ENCODE results near the gene SLC66A2. TPM values are rescaled to one million over a fixed set of nuclear protein-coding genes. Genes with fewer than 3 reads are reported as not detected.

The SLC66A2 gene
- total RNA-seq, 3 donors from 2014 or later (not counting 1 experiment from before 2014, with no cell fraction given), result 51.2 to 62.4 (median 54.1) TPM

GRCh38 chr18:79864006-79864725 lies 87.3 kb downstream of the SLC66A2 start:
- H3K4me1 Mint-ChIP-seq, result no peaks in the 10 kb centered on the region
- DNase-seq (no peak), ATAC-seq (no peak)
- no peaks in the 10 kb centered on the region for H3K36me3 ChIP-seq (ENCODE audit: control insufficient read depth, insufficient read depth, low read length)
- H3K27ac Mint-ChIP-seq, result no peak overlapping the region
- WGBS (ENCODE audit: insufficient coverage), result 85% methylated on average over 74 of the region's 74 CpGs
- no peaks in the 10 kb centered on the region for H3K4me1 ChIP-seq (ENCODE audit: control insufficient read depth, insufficient read depth, low read length)
- TF ChIP-seq CTCF (IDR thresholded peaks at IDR 0.05), result no peak
- H3K27me3 ChIP-seq (ENCODE audit: control insufficient read depth, insufficient read depth, low read length), result no peaks in the 10 kb centered on the region
- H3K36me3 Mint-ChIP-seq, result no peaks in the 10 kb centered on the region
- no peak overlapping the region for H3K4me3 ChIP-seq (ENCODE audit: low read length)
- no peaks in the 10 kb centered on the region for H3K9me3 ChIP-seq (ENCODE audit: control insufficient read depth, insufficient read depth, low read length)
- peaks cover 3 to 7% of the 10 kb centered on the region in 2 donors for H3K9me3 Mint-ChIP-seq
- no peak overlapping the region for H3K27ac ChIP-seq (ENCODE audit: low read length)
- no peak overlapping the region for H3K4me3 Mint-ChIP-seq
- intact Hi-C loops (cut with micrococcal nuclease), result no loop called here
- H3K27me3 Mint-ChIP-seq (ENCODE audit: low read depth in 2 of 2), result peaks cover 3 to 8% of the 10 kb centered on the region in 2 donors

- Histone ChIP-seq H3K27ac (ENCODE audit: low read length) (no peak overlapping the region), H3K4me1 (ENCODE audit: control insufficient read depth, insufficient read depth, low read length) (no peaks in the 10 kb centered on the region), H3K36me3 (ENCODE audit: control insufficient read depth, insufficient read depth, low read length) (no peaks in the 10 kb centered on the region), H3K4me3 (ENCODE audit: low read length) (no peak overlapping the region), H3K27me3 (ENCODE audit: control insufficient read depth, insufficient read depth, low read length) (no peaks in the 10 kb centered on the region), H3K9me3 (ENCODE audit: control insufficient read depth, insufficient read depth, low read length) (no peaks in the 10 kb centered on the region)
- H3K4me3 Mint-ChIP-seq, result no peak overlapping the region
- no peak for DNase-seq
- no peaks in the 10 kb centered on the region for H3K36me3 Mint-ChIP-seq
- WGBS (ENCODE audit: insufficient coverage), result 83% methylated on average over 102 of the region's 102 CpGs
- no peak for ATAC-seq
- H3K4me1 Mint-ChIP-seq, result no peaks in the 10 kb centered on the region
- no peak for TF ChIP-seq CTCF (IDR thresholded peaks at IDR 0.05)
- intact Hi-C loops (cut with micrococcal nuclease), result no loop called here
- peaks cover 3 to 7% of the 10 kb centered on the region in 2 donors for H3K9me3 Mint-ChIP-seq
- peaks cover 3 to 8% of the 10 kb centered on the region in 2 donors for H3K27me3 Mint-ChIP-seq (ENCODE audit: low read depth in 2 of 2)
- no peak overlapping the region for H3K27ac Mint-ChIP-seq
These were observed 88.1 kb downstream of the SLC66A2 start for GRCh38 chr18:79863161-79864005.

GRCh38 chr18:79862562-79862961 lies 88.9 kb downstream of the SLC66A2 start:
- Histone ChIP-seq H3K9me3 (ENCODE audit: control insufficient read depth, insufficient read depth, low read length) (no peaks in the 10 kb centered on the region), H3K27ac (ENCODE audit: low read length) (no peak overlapping the region), H3K4me3 (ENCODE audit: low read length) (no peak overlapping the region), H3K36me3 (ENCODE audit: control insufficient read depth, insufficient read depth, low read length) (no peaks in the 10 kb centered on the region), H3K4me1 (ENCODE audit: control insufficient read depth, insufficient read depth, low read length) (no peaks in the 10 kb centered on the region), H3K27me3 (ENCODE audit: control insufficient read depth, insufficient read depth, low read length) (no peaks in the 10 kb centered on the region)
- no peak overlapping the region for H3K4me3 Mint-ChIP-seq
- no peak for ATAC-seq
- DNase-seq, result no peak
- WGBS (ENCODE audit: insufficient coverage), result 97% methylated on average over 15 of the region's 15 CpGs
- TF ChIP-seq CTCF (IDR thresholded peaks at IDR 0.05), result no peak
- H3K9me3 Mint-ChIP-seq, result peaks cover 3 to 7% of the 10 kb centered on the region in 2 donors
- no peaks in the 10 kb centered on the region for H3K4me1 Mint-ChIP-seq
- no peaks in the 10 kb centered on the region for H3K36me3 Mint-ChIP-seq
- no peak overlapping the region for H3K27ac Mint-ChIP-seq
- H3K27me3 Mint-ChIP-seq (ENCODE audit: low read depth in 2 of 2), result peaks cover 3 to 8% of the 10 kb centered on the region in 2 donors
- intact Hi-C loops (cut with micrococcal nuclease), result no loop called here
